MCF 10A (cell line): ENCODE data around the gene DEXI. TPM values are rescaled to one million over a fixed set of nuclear protein-coding genes. Genes with fewer than 3 reads are reported as not detected.
"Not testable (repeated sequence)": the region's sequence is repeated elsewhere in the genome, so short reads cannot be mapped to it uniquely, and the experiment has no call there.

ENCODE experiments used
- BruUV-seq: library from RNA; stranded (reverse); fragments of 400-500 nt; replicated peaks from 2 replicates; lab custom pipeline; 2021; lab: Mats Ljungman, UMichigan
- CTCF ChIA-PET: fragments of 300-600 bp; sonication (Branson Sonifier 250); formaldehyde crosslinking; extraction: SDS; loops from one replicate; lab custom pipeline; 2021; ENCODE audit warnings: antibody characterized with exemption, inconsistent platforms; lab: Yijun Ruan, JAX
- POLR2A ChIA-PET: fragments of 300-600, 350-650 bp; sonication (Branson Sonifier 250); formaldehyde crosslinking; extraction: SDS; loops from one replicate; lab custom pipeline; 2020; ENCODE audit warnings: antibody characterized with exemption, inconsistent platforms; lab: Yijun Ruan, JAX
- DNase-seq: peaks from one replicate; pipeline ENCODE4 v3.0.0-alpha.2; 2018; ENCODE audit not compliant: unreplicated experiment
- H3K27ac Mint-ChIP-seq: one replicate; pipeline ENCODE4 v1.8.0; 2022; ENCODE audit warnings: mild to moderate bottlenecking, low read depth, mixed read lengths; ENCODE audit not compliant: unreplicated experiment
- H3K27me3 Mint-ChIP-seq: one replicate; pipeline ENCODE4 v1.8.0; 2022; ENCODE audit warnings: mixed read lengths; ENCODE audit not compliant: insufficient read depth, unreplicated experiment
- H3K36me3 Mint-ChIP-seq: one replicate; pipeline ENCODE4 v1.8.0; 2022; ENCODE audit warnings: mild to moderate bottlenecking, moderate library complexity, mixed read lengths; ENCODE audit not compliant: insufficient read depth, unreplicated experiment
- H3K4me1 Mint-ChIP-seq: one replicate; pipeline ENCODE4 v1.8.0; 2022; ENCODE audit warnings: mixed read lengths; ENCODE audit not compliant: insufficient read depth, unreplicated experiment
- H3K4me3 Mint-ChIP-seq: one replicate; pipeline ENCODE4 v1.8.0; 2022; ENCODE audit warnings: mild to moderate bottlenecking, moderate library complexity, mixed read lengths; ENCODE audit not compliant: unreplicated experiment
- H3K9me3 Mint-ChIP-seq: one replicate; pipeline ENCODE4 v1.8.0; 2022; ENCODE audit warnings: mixed read lengths; ENCODE audit not compliant: unreplicated experiment
- CTCF ChIP-seq: fragments of 200-600 bp; IDR thresholded peaks from one replicate; pipeline ENCODE4 v1.8.0; 2022; ENCODE audit warnings: antibody characterized with exemption, mild to moderate bottlenecking; ENCODE audit not compliant: unreplicated experiment
- intact Hi-C: fragments of 100-400 bp; cut with micrococcal nuclease; formaldehyde crosslinking; loops from 2 replicates; pipeline ENCODE4 v1.14.1; 2022
- total RNA-seq: library from RNA; stranded (reverse); gene quantifications from 2 replicates; pipeline ENCODE4 v1.2.3, GENCODE V29; 2022

The DEXI gene
- total RNA-seq, 1 experiment from 2014 or later = 24.1 TPM

GRCh38 chr16:10970065-10970464 lies 27.8 kb upstream of the DEXI start:
- no TSS peak for BruUV-seq
- DNase-seq = no peak
- ChIA-PET POLR2A (interaction anchor here (0.6 to 3.2 kb wide), 2 partner anchors 23 to 287 kb away, joined by 3 to 26 read pairs; partner anchors contain the start of gene SOCS1), CTCF (interaction anchor here (5.1 to 21.5 kb wide), 2 partner anchors 16 to 289 kb away, joined by 31 to 342 read pairs; partner anchors contain the start of gene SOCS1)
- no peaks in the 10 kb centered on the region for H3K27me3 Mint-ChIP-seq
- H3K9me3 Mint-ChIP-seq = no peaks in the 10 kb centered on the region
- H3K4me1 Mint-ChIP-seq = peaks cover 5% of the 10 kb centered on the region
- intact Hi-C loops = loop anchor here (10.0 kb wide), 1 partner anchor 745 kb away; no protein-coding TSS in a partner anchor
- no peak overlapping the region for H3K27ac Mint-ChIP-seq
- no peak overlapping the region for H3K4me3 Mint-ChIP-seq
- H3K36me3 Mint-ChIP-seq = peaks cover 34% of the 10 kb centered on the region
- no peak for TF ChIP-seq CTCF

- no peaks in the 10 kb centered on the region for H3K27me3 Mint-ChIP-seq
- CTCF ChIA-PET = interaction anchor here (0.6 to 21.5 kb wide), 6 partner anchors 16 to 791 kb away, joined by 3 to 342 read pairs (median 6); partner anchors contain the start of gene SOCS1
- H3K4me3 Mint-ChIP-seq = no peak overlapping the region
- BruUV-seq = no TSS peak
- H3K36me3 Mint-ChIP-seq = peaks cover 32% of the 10 kb centered on the region
- TF ChIP-seq CTCF = no peak
- POLR2A ChIA-PET = interaction anchor here (0.6 to 3.2 kb wide), 2 partner anchors 23 to 287 kb away, joined by 3 to 26 read pairs; partner anchors contain the start of gene SOCS1
- H3K27ac Mint-ChIP-seq = no peak overlapping the region
- H3K9me3 Mint-ChIP-seq = no peaks in the 10 kb centered on the region
- peaks cover 5% of the 10 kb centered on the region for H3K4me1 Mint-ChIP-seq
- intact Hi-C loops = loop anchor here (10.0 kb wide), 1 partner anchor 745 kb away; no protein-coding TSS in a partner anchor
- no peak for DNase-seq
Observed at GRCh38 chr16:10969615-10970014, 27.3 kb upstream of the DEXI start.

GRCh38 chr16:10968498-10968897 lies 26.2 kb upstream of the DEXI start:
- peaks cover 9% of the 10 kb centered on the region for H3K4me1 Mint-ChIP-seq
- H3K27ac Mint-ChIP-seq = no peak overlapping the region
- no peaks in the 10 kb centered on the region for H3K9me3 Mint-ChIP-seq
- ChIA-PET CTCF (interaction anchor here (0.6 to 21.5 kb wide), 6 partner anchors 15 to 438 kb away, joined by 3 to 342 read pairs (median 7); partner anchors contain the start of genes PRM2 and SOCS1), POLR2A (interaction anchor here (0.6 to 0.9 kb wide), 2 partner anchors 23 to 166 kb away, joined by 3 read pairs; no protein-coding TSS in a partner anchor)
- no peak for DNase-seq
- no TSS peak for BruUV-seq
- intact Hi-C loops = no loop called here
- no peak overlapping the region for H3K4me3 Mint-ChIP-seq
- no peak for TF ChIP-seq CTCF
- peaks cover 37% of the 10 kb centered on the region for H3K36me3 Mint-ChIP-seq
- H3K27me3 Mint-ChIP-seq = no peaks in the 10 kb centered on the region

GRCh38 chr16:10967986-10968385 lies 25.7 kb upstream of the DEXI start:
- CTCF ChIA-PET = interaction anchor here (0.6 to 21.5 kb wide), 9 partner anchors 14 to 747 kb away, joined by 3 to 342 read pairs (median 5); partner anchors contain the start of genes PRM2 and SOCS1

GRCh38 chr16:10966559-10966958 lies 24.3 kb upstream of the DEXI start:
- intact Hi-C loops, H3K9me3 Mint-ChIP-seq, H3K27me3 Mint-ChIP-seq, POLR2A ChIA-PET, H3K4me3 Mint-ChIP-seq, DNase-seq, H3K4me1 Mint-ChIP-seq, BruUV-seq: not testable (repeated sequence)
- H3K36me3 Mint-ChIP-seq = peaks cover 41% of the 10 kb centered on the region
- peak overlapping the region; percentile 17 for H3K27ac Mint-ChIP-seq
- CTCF ChIA-PET = interaction anchor here (0.6 to 21.5 kb wide), 4 partner anchors 10 to 879 kb away, joined by 3 to 342 read pairs (median 60); partner anchors contain the start of gene SOCS1

More at GRCh38 chr16:10967986-10968385, 25.7 kb upstream of the DEXI start:
- Mint-ChIP-seq H3K4me3 (no peak overlapping the region), H3K9me3 (no peaks in the 10 kb centered on the region), H3K27ac (no peak overlapping the region), H3K36me3 (peaks cover 38% of the 10 kb centered on the region), H3K27me3 (no peaks in the 10 kb centered on the region), H3K4me1 (peaks cover 9% of the 10 kb centered on the region)
- POLR2A ChIA-PET = interaction anchor here (0.6 to 0.9 kb wide), 4 partner anchors 18 to 776 kb away, joined by 3 to 5 read pairs (median 3); no protein-coding TSS in a partner anchor
- BruUV-seq = no TSS peak
- no peak for DNase-seq
- TF ChIP-seq CTCF = no peak
- intact Hi-C loops = no loop called here
